Fibroblast of lung (primary cell): ENCODE data around the gene TRAF3.

Source experiments
- CTCF ChIP-seq, 2 donors: IDR thresholded peaks in 1 of 2; conservative IDR thresholded peaks in 1 of 2; 1 replicate in 1 of 2; 2 replicates in 1 of 2; pipeline ENCODE4 v1.5.1; 2011 to 2012; ENCODE audit warnings: low read length in 2 of 2, control low read depth in 1 of 2, inconsistent platforms in 1 of 2, low read depth in 1 of 2, mild to moderate bottlenecking in 1 of 2
- EZH2 ChIP-seq: IDR thresholded peaks from 2 replicates; pipeline ENCODE4 v1.5.1; 2012; ENCODE audit warnings: low read length, control low read depth, mild to moderate bottlenecking; ENCODE audit errors: missing control alignments

- TF ChIP-seq EZH2: no peak
- TF ChIP-seq CTCF (conservative IDR thresholded peaks at IDR 0.05 in 1 of 2, IDR thresholded peaks at IDR 0.05 in 1 of 2; ENCODE audit: low read depth in 1 of 2, low read length in 2 of 2): no peak
Measured at GRCh38 chr14:102752239-102752847, 24.9 kb upstream of the TRAF3 start.
